GM19023 (cell line): Measurements from ENCODE around the gene SLC35B2.

Source experiments
- ATAC-seq: cut with Tn5 transposase; IDR thresholded peaks from one replicate; pipeline ENCODE4 v1.9.1; 2021; ENCODE audit warnings: mild to moderate bottlenecking, moderate library complexity; ENCODE audit not compliant: unreplicated experiment

SLC35B2 gene

DNA sequence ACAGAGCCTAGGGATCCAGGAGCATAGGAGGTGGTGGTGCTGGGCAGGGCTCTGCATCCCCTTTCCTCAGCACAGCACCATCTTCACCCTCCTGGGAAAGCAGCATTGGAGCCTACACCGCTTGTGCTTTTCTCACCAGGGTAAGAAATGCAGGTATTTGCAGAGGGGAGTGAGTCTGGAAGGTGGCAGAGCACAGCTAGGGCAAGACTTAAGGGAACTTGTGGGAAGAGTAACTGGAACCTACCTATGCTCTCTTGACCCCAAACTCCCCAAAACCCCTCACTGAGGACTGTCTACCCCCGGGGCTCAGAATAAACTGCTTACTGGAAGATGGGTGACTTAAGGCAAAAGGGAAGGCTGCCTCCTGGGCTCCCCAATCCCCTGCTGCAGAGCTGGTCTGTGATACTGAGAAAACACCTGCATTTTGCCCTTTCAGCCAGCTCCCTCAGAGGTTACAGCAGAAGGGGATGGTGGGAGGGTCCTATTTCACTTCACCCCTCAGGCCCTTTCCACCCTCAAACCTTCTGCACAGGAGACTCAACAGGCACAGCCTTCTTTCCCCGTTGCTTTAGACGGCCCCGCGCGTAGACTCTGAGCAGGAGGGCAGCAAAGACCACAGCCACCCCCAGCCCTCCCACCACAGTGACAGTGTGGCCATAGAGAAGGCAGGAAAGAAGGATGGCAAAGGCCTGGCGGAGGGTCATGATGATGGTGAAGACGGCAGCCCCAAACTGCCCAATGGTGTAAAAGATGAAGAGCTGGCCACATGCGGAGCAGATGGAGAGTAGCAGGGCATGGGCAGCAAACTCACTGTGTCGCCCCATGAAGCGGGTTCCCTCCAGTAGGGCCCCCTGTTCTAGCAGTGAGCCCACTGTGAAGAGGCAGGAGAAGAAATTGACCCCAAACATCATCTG lies 2.9 kb downstream of the SLC35B2 start:
- no peak for ATAC-seq

DNA sequence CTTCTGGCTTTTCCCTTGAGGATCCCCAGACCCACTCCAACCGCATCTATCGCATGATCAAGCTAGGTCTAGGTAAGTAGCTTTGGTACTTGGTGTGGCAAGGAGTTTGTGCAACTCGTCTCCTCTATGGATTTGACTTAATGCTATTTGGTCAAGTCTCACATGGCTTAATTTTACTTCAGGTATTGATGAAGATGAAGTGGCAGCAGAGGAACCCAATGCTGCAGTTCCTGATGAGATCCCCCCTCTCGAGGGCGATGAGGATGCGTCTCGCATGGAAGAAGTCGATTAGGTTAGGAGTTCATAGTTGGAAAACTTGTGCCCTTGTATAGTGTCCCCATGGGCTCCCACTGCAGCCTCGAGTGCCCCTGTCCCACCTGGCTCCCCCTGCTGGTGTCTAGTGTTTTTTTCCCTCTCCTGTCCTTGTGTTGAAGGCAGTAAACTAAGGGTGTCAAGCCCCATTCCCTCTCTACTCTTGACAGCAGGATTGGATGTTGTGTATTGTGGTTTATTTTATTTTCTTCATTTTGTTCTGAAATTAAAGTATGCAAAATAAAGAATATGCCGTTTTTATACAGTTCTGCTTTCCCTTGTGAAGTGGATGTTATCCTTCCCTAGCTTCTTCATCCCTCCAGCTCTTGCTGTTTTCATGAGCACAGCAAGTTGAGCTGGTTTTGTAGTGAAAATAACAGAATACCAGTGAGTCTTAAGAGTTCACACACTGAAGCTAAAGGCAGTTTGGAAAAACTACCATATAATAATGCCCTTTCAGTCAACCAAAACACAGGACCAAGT lies 3.8 kb downstream of the SLC35B2 start:
- no peak for ATAC-seq

DNA sequence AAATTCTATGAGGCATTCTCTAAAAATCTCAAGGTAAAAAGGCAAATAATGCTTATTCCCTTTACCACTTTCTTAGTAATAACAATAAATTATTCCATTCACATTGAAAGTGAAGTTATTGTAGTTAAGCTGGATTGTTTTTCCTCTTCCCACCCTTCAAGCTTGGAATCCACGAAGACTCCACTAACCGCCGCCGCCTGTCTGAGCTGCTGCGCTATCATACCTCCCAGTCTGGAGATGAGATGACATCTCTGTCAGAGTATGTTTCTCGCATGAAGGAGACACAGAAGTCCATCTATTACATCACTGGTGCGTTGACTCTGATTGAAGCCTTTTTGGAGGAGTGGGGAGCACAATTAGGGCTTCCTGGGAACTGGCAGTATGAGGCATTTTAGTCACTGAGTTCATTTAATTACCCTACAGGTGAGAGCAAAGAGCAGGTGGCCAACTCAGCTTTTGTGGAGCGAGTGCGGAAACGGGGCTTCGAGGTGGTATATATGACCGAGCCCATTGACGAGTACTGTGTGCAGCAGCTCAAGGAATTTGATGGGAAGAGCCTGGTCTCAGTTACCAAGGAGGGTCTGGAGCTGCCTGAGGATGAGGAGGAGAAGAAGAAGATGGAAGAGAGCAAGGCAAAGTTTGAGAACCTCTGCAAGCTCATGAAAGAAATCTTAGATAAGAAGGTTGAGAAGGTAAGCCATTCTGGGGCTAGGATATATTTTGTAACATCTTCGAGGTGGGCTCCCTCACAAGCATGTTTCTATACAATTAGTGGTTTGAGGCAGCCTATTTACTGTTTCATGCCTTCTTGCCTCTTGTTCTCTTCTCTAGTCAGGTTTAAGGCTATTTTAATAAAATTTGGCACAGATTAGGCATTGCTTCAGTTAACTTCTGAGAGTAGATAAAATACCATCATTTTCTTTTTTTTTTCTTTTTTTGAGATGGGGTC lies 5.5 kb downstream of the SLC35B2 start:
- no peak for ATAC-seq

DNA sequence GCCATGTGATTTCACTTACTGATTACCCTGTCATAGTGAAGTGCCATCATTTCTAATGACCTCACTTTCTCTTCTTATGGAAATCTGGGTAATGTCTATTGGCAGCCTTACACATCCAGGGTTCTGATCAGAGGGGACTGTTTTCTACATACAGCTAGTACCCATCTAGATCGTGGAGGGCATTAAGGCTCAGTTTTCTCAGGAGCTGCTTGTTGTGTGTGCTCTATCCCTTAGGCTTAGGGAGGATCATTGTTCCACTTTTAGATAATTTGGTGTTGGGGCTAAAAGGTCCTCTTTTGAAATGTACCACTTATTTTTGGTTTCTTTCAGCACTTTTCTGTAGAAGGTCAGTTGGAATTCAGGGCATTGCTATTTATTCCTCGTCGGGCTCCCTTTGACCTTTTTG lies 6.6 kb downstream of the SLC35B2 start:
- ATAC-seq, result no peak

DNA sequence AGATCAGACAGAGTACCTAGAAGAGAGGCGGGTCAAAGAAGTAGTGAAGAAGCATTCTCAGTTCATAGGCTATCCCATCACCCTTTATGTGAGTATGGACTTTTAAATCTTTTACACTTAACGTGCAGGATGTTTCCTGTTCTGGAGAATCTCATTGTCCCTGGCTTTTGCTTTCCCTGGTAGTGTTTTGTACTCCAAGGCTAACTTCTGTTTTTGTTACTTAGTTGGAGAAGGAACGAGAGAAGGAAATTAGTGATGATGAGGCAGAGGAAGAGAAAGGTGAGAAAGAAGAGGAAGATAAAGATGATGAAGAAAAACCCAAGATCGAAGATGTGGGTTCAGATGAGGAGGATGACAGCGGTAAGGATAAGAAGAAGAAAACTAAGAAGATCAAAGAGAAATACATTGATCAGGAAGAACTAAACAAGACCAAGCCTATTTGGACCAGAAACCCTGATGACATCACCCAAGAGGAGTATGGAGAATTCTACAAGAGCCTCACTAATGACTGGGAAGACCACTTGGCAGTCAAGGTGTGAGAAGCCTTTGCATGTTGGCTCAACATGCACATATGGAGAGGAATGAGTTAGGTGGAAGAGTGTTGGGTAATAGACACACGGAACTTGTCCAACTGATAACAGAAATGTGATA lies 7.1 kb downstream of the SLC35B2 start:
- ATAC-seq, result no peak

DNA sequence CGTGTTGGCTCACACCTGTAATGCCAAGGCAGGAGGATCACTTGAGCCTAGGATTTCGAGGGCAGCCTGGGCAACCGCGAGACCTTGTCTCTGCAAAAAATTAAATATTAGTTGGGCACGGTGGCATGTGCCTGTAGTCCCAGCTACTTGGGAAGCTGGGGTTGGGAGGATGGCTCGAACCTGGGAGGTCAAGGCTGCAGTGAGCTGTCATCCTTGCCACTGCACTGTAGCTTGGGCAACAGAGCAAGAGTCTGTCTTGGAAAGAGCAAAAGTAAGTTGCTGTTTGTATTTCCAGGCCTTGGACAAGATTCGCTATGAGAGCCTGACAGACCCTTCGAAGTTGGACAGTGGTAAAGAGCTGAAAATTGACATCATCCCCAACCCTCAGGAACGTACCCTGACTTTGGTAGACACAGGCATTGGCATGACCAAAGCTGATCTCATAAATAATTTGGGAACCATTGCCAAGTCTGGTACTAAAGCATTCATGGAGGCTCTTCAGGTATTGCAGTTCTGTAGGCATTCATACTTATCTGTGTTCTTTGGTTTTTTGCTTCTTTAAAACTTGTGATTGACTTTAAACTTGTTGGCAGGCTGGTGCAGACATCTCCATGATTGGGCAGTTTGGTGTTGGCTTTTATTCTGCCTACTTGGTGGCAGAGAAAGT lies 8.1 kb downstream of the SLC35B2 start:
- ATAC-seq, result no peak

DNA sequence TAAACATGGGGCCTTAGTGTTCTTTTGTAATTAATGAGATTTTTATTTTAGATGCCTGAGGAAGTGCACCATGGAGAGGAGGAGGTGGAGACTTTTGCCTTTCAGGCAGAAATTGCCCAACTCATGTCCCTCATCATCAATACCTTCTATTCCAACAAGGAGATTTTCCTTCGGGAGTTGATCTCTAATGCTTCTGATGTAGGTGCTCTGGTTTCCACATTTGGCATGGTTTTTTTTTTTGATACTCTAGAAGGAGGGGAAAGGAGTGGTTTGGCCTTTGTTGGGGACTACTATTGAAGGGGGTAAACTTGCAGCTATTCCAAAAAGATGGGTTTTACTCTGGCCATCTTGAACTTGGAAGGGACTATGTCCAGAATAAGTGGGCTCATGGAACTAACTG lies 8.7 kb downstream of the SLC35B2 start:
- ATAC-seq, result no peak

DNA sequence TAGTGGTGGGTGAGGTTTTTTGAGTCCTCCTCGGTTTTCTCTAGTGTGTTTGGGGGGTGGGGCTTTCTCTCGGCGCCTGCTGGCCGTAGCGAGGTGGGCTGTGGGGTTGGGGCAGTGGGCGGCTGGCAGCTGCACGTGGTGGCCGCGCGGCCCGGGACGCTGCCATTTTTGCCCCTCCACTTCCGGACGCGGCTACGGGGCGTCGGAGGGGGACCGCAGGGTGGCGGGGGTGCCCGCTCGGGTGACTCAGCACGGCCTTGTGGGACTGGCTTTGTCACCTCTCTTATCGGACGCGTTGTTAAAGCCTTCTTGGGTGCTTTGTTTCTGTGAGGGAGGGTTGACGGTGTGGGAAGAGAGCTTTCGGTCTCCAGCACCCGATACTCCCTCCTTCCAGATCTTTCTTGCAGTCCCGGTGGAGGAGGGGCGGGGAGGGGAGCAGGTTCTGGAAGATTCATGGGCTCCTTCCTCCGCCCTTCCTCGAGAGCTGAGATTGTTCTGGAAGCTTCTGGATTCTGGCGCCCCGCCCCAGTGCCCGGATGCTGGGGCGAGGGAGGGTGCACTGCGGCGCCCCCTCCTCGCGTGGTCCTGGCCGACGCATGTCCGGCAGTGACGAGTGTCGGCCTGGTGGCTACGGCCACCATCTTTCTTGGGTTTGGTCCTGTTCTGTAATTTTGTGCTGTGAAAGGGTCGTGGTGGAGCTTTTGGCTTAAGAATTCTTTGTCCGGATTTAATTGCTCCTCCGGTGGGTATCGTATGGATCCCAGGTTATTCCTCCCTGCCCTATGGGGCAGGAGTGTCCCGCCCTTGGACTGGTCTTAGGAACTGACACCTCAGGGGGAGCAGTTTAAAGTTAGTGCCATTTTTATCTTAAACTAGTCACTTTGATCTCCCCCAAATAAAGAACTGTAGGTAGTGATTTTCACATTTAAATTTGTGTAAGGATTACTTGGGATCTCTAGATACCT lies 9.7 kb downstream of the SLC35B2 start:
- ATAC-seq, result peak; percentile 37

DNA sequence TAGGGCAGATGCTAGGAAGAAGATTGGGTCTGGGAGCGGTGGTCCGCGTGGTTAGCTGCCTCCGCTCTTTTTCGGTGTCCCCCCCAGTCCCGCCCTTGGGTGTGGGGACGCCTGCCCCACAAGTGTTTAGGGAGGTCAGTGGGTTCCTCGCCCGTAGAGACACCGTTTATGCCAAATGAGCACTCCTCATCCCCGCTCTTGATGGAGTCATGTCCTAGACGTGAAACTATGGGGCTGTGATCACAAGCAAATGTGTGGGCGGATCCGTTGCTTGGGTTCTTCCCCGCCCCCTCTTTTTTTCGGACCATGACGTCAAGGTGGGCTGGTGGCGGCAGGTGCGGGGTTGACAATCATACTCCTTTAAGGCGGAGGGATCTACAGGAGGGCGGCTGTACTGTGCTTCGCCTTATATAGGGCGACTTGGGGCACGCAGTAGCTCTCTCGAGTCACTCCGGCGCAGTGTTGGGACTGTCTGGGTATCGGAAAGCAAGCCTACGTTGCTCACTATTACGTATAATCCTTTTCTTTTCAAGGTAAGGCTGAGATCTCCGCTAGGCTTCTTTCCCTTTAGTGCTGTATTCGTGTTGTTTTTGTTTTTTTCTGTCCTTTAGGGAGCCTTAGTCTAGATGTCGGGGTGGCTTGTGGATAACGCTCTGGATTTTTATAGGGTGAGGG lies 10.5 kb downstream of the SLC35B2 start, which contains the start of gene HSP90AB1:
Gene HSP90AB1, plus strand, starts transcription at position 439 of the 675 bp plus-strand sequence. CDS start 1,529 bp downstream, outside the sequence.
- peak; percentile 55 for ATAC-seq

DNA sequence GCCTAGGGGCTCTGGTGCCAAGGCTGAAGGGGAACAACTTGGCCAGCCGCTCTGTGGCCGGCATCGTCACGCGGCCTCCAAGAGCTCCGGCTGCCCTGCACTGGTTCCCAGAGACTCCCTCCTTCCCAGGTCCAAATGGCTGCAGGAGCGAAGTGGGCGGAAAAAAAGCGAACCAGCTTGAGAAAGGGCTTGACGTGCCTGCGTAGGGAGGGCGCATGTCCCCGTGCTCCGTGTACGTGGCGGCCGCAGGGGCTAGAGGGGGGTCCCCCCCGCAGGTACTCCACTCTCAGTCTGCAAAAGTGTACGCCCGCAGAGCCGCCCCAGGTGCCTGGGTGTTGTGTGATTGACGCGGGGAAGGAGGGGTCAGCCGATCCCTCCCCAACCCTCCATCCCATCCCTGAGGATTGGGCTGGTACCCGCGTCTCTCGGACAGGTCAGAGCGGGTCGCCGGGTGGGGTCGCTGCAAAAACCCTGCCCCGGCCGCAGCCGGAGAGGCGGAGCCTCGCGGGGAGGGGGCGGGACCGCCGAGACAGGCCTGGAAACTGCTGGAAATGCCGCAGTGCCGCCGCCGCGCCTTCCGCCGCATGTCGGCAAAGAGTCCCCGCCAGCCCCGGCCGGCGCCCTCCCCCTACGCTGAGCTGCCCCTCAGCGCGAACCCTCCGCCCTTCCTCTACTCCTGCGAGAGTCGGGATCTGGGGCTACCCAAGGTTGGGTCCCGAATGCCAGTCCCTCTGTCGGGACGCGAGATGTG lies 11.2 kb downstream of the SLC35B2 start:
- peak; percentile 43 for ATAC-seq

DNA sequence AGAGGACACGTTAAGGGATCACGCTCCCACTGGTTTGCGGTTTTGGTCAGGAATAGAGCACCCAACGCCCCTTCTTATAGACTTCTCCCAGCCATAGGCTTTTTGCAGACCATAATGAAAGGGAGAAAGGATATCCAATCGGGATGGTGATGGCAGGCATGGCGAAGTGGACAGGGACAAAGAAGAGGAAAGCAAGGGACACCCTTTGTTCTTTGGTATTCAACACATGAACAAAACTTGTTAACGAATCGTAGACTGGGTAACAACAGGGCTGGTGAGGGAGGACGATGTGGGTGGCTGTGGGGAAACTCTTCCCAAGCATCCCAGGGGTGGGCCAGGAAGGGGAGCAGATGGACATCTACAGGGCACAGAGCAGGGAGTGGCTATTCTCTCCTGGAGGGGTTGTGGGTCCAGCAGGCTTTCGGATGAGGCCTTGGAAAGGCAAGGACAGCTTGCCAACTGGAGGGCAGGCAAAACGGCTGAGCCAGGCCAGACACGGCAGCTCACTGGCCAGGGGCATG lies 11.9 kb downstream of the SLC35B2 start:
- no peak for ATAC-seq

DNA sequence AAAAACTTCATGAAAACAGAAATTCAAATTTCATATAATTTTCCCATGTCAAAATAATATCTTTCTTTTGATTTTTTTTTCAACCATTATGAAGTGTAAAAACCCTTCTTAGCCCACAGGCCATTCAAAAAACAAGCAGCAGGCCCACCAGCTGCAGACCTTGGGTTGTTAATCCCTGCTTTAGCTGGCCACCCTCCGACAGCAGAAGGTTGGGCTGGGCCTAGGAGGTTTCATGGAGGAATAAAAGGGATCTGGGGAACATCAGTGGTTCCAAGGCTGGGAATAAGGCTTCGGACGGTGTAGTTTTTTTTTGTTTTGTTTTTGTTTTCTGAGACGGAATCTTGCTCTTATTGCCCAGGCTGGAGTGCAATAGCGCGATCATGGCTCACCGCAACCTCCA lies 14.0 kb downstream of the SLC35B2 start:
- ATAC-seq, result no peak

DNA sequence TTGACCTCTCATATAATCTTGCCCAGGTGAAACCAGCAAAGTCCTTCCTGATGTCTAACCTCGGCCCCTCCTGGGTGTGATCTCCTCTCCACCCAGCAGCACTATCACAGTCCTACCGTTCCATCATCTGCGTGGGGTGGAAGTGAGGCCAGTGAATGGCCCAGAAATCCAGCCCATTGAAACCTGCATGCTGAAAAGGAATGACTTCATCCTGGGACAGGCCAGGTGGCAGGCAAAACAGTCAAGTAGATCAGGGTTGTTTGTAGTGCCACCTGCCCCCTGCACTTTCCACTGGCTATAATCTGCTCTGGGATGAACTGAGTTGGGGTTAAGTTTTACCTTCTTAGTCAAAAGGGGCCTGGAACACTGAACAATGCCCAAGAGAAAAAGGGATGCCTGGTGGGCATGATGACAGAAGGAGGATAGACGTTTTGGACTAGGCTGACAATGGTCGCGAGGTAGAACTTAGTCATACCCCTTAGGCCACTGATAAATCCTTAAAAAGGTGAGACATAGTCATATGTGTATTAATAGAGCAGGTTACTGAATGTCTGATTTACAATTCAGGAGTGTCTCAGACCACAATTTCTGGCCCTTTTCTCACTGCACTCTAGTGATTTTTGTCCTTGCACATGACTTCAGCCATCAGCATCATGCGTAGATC lies 18.5 kb downstream of the SLC35B2 start:
- ATAC-seq, result no peak

DNA sequence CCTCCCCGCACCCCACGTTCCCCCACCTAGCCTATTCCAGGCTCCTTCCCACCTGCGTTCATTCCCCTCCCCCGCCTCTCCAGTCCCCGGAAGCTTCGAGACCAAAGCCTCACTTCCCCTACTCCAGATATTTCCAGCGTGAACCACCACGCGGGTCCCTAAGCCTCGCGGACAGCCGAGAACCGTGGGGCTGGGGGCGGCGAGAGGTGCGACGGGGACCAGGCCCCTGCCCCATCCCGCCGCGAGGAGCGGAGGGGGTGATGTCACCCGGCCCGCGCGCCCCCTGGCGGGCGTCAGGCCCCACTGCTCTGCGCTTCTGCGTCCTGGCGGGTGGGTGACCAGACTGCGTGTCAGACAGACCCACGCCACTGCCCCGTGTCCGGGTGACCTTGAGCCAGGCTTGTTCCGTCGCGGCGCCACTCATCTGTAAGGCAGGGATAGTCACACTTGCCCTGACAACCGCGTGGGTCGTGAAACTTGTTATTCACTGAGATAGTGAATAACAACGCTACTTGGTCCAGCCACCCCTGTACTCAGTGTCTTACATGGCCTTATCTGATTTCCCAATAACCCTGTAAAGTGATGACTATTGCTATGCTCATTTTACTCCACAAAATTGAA lies 19.4 kb downstream of the SLC35B2 start:
- ATAC-seq, result peak; percentile 81

DNA sequence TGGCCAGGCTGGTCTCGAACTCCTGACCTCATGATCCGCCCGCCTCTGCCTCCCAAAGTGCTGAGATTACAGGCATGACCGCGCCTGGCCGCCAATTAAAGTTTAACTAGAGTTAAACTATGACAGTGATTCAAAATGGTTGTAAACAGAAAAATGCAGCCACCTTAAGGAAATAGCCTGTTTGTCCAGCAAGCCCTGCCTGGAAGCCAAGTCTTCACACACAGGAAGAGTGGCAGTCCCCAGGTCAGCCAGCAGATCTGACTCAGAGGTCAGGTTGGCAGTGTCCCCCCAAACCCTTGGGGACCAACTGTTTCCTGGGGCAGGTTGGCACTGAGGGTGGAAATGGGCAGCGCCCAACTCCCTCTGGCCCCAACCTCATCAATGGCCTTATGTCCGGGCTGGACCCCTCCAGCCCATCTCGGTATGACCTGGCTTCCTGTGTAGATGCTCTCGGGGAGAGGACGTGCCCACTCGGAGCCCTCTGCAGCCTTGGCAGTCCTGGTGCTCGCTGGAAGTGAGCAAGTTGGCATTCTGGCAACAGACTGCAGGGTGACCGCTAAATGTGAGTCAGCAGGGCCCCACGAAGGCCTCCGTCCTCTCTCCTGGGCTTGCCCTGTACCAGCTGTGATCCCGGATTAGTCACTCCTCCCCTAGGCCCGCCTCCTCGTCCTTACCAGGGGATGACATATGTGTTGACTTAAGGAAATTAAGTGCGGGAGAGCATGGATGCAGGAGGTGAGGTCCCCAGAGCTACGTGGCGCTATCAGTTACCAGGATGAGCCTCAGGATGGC lies 20.1 kb downstream of the SLC35B2 start:
- peak; percentile 72 for ATAC-seq
